ENCODE measurements around the gene PLEKHA1.

Gene PLEKHA1

GRCh38 chr10:122349758-122350369 lies 24.6 kb upstream of the PLEKHA1 start:
- no peaks in the 10 kb centered on the region for H3K27me3 ChIP-seq (ENCODE audit: control insufficient read depth, insufficient read depth, low read length)
- H3K4me1 ChIP-seq (ENCODE audit: control insufficient read depth, insufficient read depth, low read length), result peaks cover 63% of the 10 kb centered on the region
- peak overlapping the region; percentile 2 for H3K4me3 ChIP-seq (ENCODE audit: low read length)
- no peak overlapping the region for H3K9ac ChIP-seq (ENCODE audit: low read length)
- H3K36me3 ChIP-seq (ENCODE audit: control insufficient read depth, insufficient read depth, low read length), result no peaks in the 10 kb centered on the region
- no peaks in the 10 kb centered on the region for H3K9me3 ChIP-seq (ENCODE audit: control insufficient read depth, low read length)

GRCh38 chr10:122350893-122351292 lies 23.6 kb upstream of the PLEKHA1 start:
- H3K4me1 ChIP-seq (ENCODE audit: control insufficient read depth, insufficient read depth, low read length), result peaks cover 58% of the 10 kb centered on the region
- H3K9ac ChIP-seq (ENCODE audit: low read length), result no peak overlapping the region
- H3K36me3 ChIP-seq (ENCODE audit: control insufficient read depth, insufficient read depth, low read length), result no peaks in the 10 kb centered on the region
- no peaks in the 10 kb centered on the region for H3K27me3 ChIP-seq (ENCODE audit: control insufficient read depth, insufficient read depth, low read length)
- peak overlapping the region; percentile 2 for H3K4me3 ChIP-seq (ENCODE audit: low read length)
- no peaks in the 10 kb centered on the region for H3K9me3 ChIP-seq (ENCODE audit: control insufficient read depth, low read length)

GRCh38 chr10:122352817-122353525 lies 21.5 kb upstream of the PLEKHA1 start:
- Histone ChIP-seq H3K36me3 (ENCODE audit: control insufficient read depth, insufficient read depth, low read length) (no peaks in the 10 kb centered on the region), H3K27me3 (ENCODE audit: control insufficient read depth, insufficient read depth, low read length) (no peaks in the 10 kb centered on the region)

GRCh38 chr10:122354383-122354782 lies 20.1 kb upstream of the PLEKHA1 start:
- no peak overlapping the region for H3K9ac ChIP-seq (ENCODE audit: low read length)
- no peaks in the 10 kb centered on the region for H3K36me3 ChIP-seq (ENCODE audit: control insufficient read depth, insufficient read depth, low read length)
- H3K4me1 ChIP-seq (ENCODE audit: control insufficient read depth, insufficient read depth, low read length), result peaks cover 29% of the 10 kb centered on the region
- H3K9me3 ChIP-seq (ENCODE audit: control insufficient read depth, low read length), result no peaks in the 10 kb centered on the region
- H3K4me3 ChIP-seq (ENCODE audit: low read length), result no peak overlapping the region
- no peaks in the 10 kb centered on the region for H3K27me3 ChIP-seq (ENCODE audit: control insufficient read depth, insufficient read depth, low read length)

More at GRCh38 chr10:122352817-122353525, 21.5 kb upstream of the PLEKHA1 start:
- H3K4me3 ChIP-seq (ENCODE audit: low read length), result no peak overlapping the region
- no peak overlapping the region for H3K9ac ChIP-seq (ENCODE audit: low read length)
- H3K9me3 ChIP-seq (ENCODE audit: control insufficient read depth, low read length), result no peaks in the 10 kb centered on the region
- H3K4me1 ChIP-seq (ENCODE audit: control insufficient read depth, insufficient read depth, low read length), result peaks cover 41% of the 10 kb centered on the region

- Histone ChIP-seq H3K27me3 (ENCODE audit: control insufficient read depth, insufficient read depth, low read length) (no peaks in the 10 kb centered on the region), H3K9me3 (ENCODE audit: control insufficient read depth, low read length) (no peaks in the 10 kb centered on the region), H3K36me3 (ENCODE audit: control insufficient read depth, insufficient read depth, low read length) (no peaks in the 10 kb centered on the region), H3K9ac (ENCODE audit: low read length) (no peak overlapping the region), H3K4me1 (ENCODE audit: control insufficient read depth, insufficient read depth, low read length) (no peaks in the 10 kb centered on the region), H3K4me3 (ENCODE audit: low read length) (no peak overlapping the region)
Measured at GRCh38 chr10:122357685-122358084, 16.8 kb upstream of the PLEKHA1 start.

GRCh38 chr10:122359621-122360020 lies 14.9 kb upstream of the PLEKHA1 start:
- Histone ChIP-seq H3K4me1 (ENCODE audit: control insufficient read depth, insufficient read depth, low read length) (no peaks in the 10 kb centered on the region), H3K4me3 (ENCODE audit: low read length) (no peak overlapping the region), H3K36me3 (ENCODE audit: control insufficient read depth, insufficient read depth, low read length) (no peaks in the 10 kb centered on the region), H3K9me3 (ENCODE audit: control insufficient read depth, low read length) (no peaks in the 10 kb centered on the region), H3K27me3 (ENCODE audit: control insufficient read depth, insufficient read depth, low read length) (no peaks in the 10 kb centered on the region), H3K9ac (ENCODE audit: low read length) (no peak overlapping the region)

GRCh38 chr10:122361046-122361445 lies 13.5 kb upstream of the PLEKHA1 start:
- Histone ChIP-seq H3K27me3 (ENCODE audit: control insufficient read depth, insufficient read depth, low read length) (no peaks in the 10 kb centered on the region), H3K9ac (ENCODE audit: low read length) (no peak overlapping the region), H3K36me3 (ENCODE audit: control insufficient read depth, insufficient read depth, low read length) (no peaks in the 10 kb centered on the region), H3K4me1 (ENCODE audit: control insufficient read depth, insufficient read depth, low read length) (no peaks in the 10 kb centered on the region), H3K4me3 (ENCODE audit: low read length) (no peak overlapping the region), H3K9me3 (ENCODE audit: control insufficient read depth, low read length) (no peaks in the 10 kb centered on the region)

- no peaks in the 10 kb centered on the region for H3K36me3 ChIP-seq (ENCODE audit: control insufficient read depth, insufficient read depth, low read length)
- no peaks in the 10 kb centered on the region for H3K4me1 ChIP-seq (ENCODE audit: control insufficient read depth, insufficient read depth, low read length)
- H3K9ac ChIP-seq (ENCODE audit: low read length), result no peak overlapping the region
- no peaks in the 10 kb centered on the region for H3K9me3 ChIP-seq (ENCODE audit: control insufficient read depth, low read length)
- H3K4me3 ChIP-seq (ENCODE audit: low read length), result no peak overlapping the region
- H3K27me3 ChIP-seq (ENCODE audit: control insufficient read depth, insufficient read depth, low read length), result no peaks in the 10 kb centered on the region
Measured at GRCh38 chr10:122362031-122362592, 12.4 kb upstream of the PLEKHA1 start.

- Histone ChIP-seq H3K36me3 (ENCODE audit: control insufficient read depth, insufficient read depth, low read length) (no peaks in the 10 kb centered on the region), H3K4me1 (ENCODE audit: control insufficient read depth, insufficient read depth, low read length) (no peaks in the 10 kb centered on the region), H3K9me3 (ENCODE audit: control insufficient read depth, low read length) (no peaks in the 10 kb centered on the region), H3K9ac (ENCODE audit: low read length) (no peak overlapping the region), H3K4me3 (ENCODE audit: low read length) (no peak overlapping the region), H3K27me3 (ENCODE audit: control insufficient read depth, insufficient read depth, low read length) (no peaks in the 10 kb centered on the region)
Measured at GRCh38 chr10:122362621-122363020, 11.9 kb upstream of the PLEKHA1 start.

- no peaks in the 10 kb centered on the region for H3K36me3 ChIP-seq (ENCODE audit: control insufficient read depth, insufficient read depth, low read length)
- no peak overlapping the region for H3K4me3 ChIP-seq (ENCODE audit: low read length)
- no peak overlapping the region for H3K9ac ChIP-seq (ENCODE audit: low read length)
- H3K27me3 ChIP-seq (ENCODE audit: control insufficient read depth, insufficient read depth, low read length), result no peaks in the 10 kb centered on the region
- no peaks in the 10 kb centered on the region for H3K9me3 ChIP-seq (ENCODE audit: control insufficient read depth, low read length)
- H3K4me1 ChIP-seq (ENCODE audit: control insufficient read depth, insufficient read depth, low read length), result no peaks in the 10 kb centered on the region
Measured at GRCh38 chr10:122363311-122363710, 11.2 kb upstream of the PLEKHA1 start.

- no peaks in the 10 kb centered on the region for H3K36me3 ChIP-seq (ENCODE audit: control insufficient read depth, insufficient read depth, low read length)
- no peaks in the 10 kb centered on the region for H3K4me1 ChIP-seq (ENCODE audit: control insufficient read depth, insufficient read depth, low read length)
- H3K27me3 ChIP-seq (ENCODE audit: control insufficient read depth, insufficient read depth, low read length), result no peaks in the 10 kb centered on the region
- no peak overlapping the region for H3K9ac ChIP-seq (ENCODE audit: low read length)
- H3K9me3 ChIP-seq (ENCODE audit: control insufficient read depth, low read length), result no peaks in the 10 kb centered on the region
- no peak overlapping the region for H3K4me3 ChIP-seq (ENCODE audit: low read length)
Measured at GRCh38 chr10:122363722-122364463, 10.6 kb upstream of the PLEKHA1 start.

Data from mucosa of stomach (tissue), 1 donor.